ENCODE measurements around the gene PIH1D1. TPM values are rescaled to one million over a fixed set of nuclear protein-coding genes. Genes with fewer than 3 reads are reported as not detected.
A peak's percentile ranks its signal among the peaks of the same experiment; 100 is the strongest.

The PIH1D1 gene
- total and polyA plus RNA-seq, 2 of the 13 experiments (the other 11 are each of a cell fraction or from before 2014, with no cell fraction given): 110 to 137 TPM

- peak; percentile 45; the same call in 1 of the 2 replicates for TF ChIP-seq ARNT2 (CRISPR knock-in tag; IDR thresholded peaks at IDR 0.05; ENCODE audit: low read depth)
- TF ChIP-seq IRF1 (CRISPR knock-in tag; IDR thresholded peaks at IDR 0.05; ENCODE audit: low read depth): no peak
- TF ChIP-seq RARG (CRISPR knock-in tag; IDR thresholded peaks at IDR 0.05; ENCODE audit: low read depth): no peak
- TF ChIP-seq ZNF24 (IDR thresholded peaks at IDR 0.05): peak; percentile 60; the same call in 1 of the 2 replicates
- TF ChIP-seq HMG20B (CRISPR knock-in tag; conservative IDR thresholded peaks at IDR 0.05): no peak; the same call in 1 of the 2 replicates
- TF ChIP-seq ZNF441 (CRISPR knock-in tag; IDR thresholded peaks at IDR 0.05; ENCODE audit: borderline replicate concordance): peak; percentile 74; the same call in 1 of the 2 replicates
- peak; percentile 99 for TF ChIP-seq CEBPB (IDR thresholded peaks at IDR 0.05; ENCODE audit: borderline replicate concordance, low read depth, low read length)
- TF ChIP-seq RFXAP (CRISPR knock-in tag; IDR thresholded peaks at IDR 0.05; ENCODE audit: borderline replicate concordance): peak; percentile 92
- TF ChIP-seq CSRNP1 (CRISPR knock-in tag; IDR thresholded peaks at IDR 0.05): peak; percentile 31; the same call in 1 of the 2 replicates
- no peak for TF ChIP-seq JUND (CRISPR knock-in tag; IDR thresholded peaks at IDR 0.05)
- TF ChIP-seq ZSCAN5A (CRISPR knock-in tag; IDR thresholded peaks at IDR 0.05; ENCODE audit: borderline replicate concordance): no peak
- TF ChIP-seq HHEX (CRISPR knock-in tag; IDR thresholded peaks at IDR 0.05): peak; percentile 60; the same call in 1 of the 2 replicates
- TF ChIP-seq ZNF264 (CRISPR knock-in tag; IDR thresholded peaks at IDR 0.05): peak; percentile 64
- peak; percentile 74; the same call in 1 of the 2 replicates for TF ChIP-seq SMAD3 (CRISPR knock-in tag; IDR thresholded peaks at IDR 0.05)
- no peak; the same call in 1 of the 2 replicates for TF ChIP-seq KDM5A (IDR thresholded peaks at IDR 0.05; ENCODE audit: borderline replicate concordance, low read length)
- peak; percentile 28; the same call in 1 of the 2 replicates for TF ChIP-seq TBX3 (IDR thresholded peaks at IDR 0.05; ENCODE audit: borderline replicate concordance)
- peak; percentile 95 for TF ChIP-seq ERF (CRISPR knock-in tag; IDR thresholded peaks at IDR 0.05)
- no peak for TF ChIP-seq DZIP1 (CRISPR knock-in tag; IDR thresholded peaks at IDR 0.05)
- no peak for TF ChIP-seq ZNF230 (CRISPR knock-in tag; IDR thresholded peaks at IDR 0.05)
- no peak for TF ChIP-seq ZNF552 (CRISPR knock-in tag; IDR thresholded peaks at IDR 0.05; ENCODE audit: borderline replicate concordance)
- TF ChIP-seq ZNF232 (CRISPR knock-in tag; IDR thresholded peaks at IDR 0.05; ENCODE audit: borderline replicate concordance): peak; percentile 81; the same call in 1 of the 2 replicates
- no peak for TF ChIP-seq CBX2 (IDR thresholded peaks at IDR 0.05; ENCODE audit: low read depth, low read length)
- no peak for TF ChIP-seq CBX2 (CRISPR knock-in tag; IDR thresholded peaks at IDR 0.05; ENCODE audit: low read depth)
These were observed 35.8 kb upstream of the PIH1D1 start, which contains the start of gene RPL13A (continued) for GRCh38 chr19:49487277-49488045.
